ENCODE measurements around the gene CSE1L.

DNA sequence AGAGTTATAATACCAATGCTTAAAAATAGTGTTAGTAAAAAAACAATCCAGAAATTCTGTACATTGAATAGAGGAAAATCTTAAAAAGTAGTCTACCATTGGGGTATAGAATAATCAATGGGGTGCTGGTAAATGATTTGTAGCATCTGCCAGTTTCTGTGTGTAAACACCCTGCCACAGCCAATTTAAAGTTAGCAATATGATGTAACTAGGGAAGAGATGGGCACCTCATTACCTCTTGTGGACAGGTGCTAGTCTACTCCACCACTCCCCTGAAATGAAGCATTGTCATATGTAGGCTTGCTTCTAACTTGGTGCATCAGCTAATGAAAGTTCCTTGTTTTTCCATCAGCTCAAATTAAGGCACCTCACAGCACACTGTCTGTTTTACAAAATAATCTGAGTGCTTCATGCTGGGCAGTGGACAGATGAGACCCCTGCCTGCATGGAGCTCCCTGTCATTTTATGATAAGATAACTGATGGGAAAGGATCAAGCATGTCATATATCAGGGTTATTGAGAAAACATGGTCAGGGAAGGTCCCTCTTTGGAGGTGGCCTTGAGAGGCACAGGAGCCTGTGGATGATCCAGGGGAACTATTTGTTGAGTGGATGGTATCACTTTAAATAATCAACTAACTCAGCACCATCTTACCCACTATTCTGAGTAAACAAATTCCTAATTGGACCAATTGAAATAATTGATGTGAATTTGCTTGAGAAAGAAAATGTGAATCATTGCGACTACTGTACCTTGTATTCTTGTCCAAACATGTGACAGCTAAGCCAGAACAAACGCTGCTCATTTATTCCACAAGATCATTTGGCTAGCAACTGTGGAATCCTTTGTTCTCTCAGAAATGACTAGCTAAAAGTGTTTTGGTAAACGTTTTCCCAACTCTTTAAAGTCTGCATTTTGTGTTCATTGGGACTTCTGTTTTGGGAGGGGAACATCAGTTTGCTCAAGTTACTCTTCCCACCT is 45.9 kb upstream of the CSE1L start:
- TF ChIP-seq, protein P1, sequence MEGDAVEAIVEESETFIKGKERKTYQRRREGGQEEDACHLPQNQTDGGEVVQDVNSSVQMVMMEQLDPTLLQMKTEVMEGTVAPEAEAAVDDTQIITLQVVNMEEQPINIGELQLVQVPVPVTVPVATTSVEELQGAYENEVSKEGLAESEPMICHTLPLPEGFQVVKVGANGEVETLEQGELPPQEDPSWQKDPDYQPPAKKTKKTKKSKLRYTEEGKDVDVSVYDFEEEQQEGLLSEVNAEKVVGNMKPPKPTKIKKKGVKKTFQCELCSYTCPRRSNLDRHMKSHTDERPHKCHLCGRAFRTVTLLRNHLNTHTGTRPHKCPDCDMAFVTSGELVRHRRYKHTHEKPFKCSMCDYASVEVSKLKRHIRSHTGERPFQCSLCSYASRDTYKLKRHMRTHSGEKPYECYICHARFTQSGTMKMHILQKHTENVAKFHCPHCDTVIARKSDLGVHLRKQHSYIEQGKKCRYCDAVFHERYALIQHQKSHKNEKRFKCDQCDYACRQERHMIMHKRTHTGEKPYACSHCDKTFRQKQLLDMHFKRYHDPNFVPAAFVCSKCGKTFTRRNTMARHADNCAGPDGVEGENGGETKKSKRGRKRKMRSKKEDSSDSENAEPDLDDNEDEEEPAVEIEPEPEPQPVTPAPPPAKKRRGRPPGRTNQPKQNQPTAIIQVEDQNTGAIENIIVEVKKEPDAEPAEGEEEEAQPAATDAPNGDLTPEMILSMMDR (IDR thresholded peaks at IDR 0.05), result no peak
- no peak for TF ChIP-seq POLR2A (IDR thresholded peaks at IDR 0.05)
